GM19463 (cell line): ENCODE results near the gene PTCH2.
"Not testable (repeated sequence)": the region's sequence is repeated elsewhere in the genome, so short reads cannot be mapped to it uniquely, and the experiment has no call there.

Source experiments
- ATAC-seq: cut with Tn5 transposase; IDR thresholded peaks from one replicate; pipeline ENCODE4 v1.9.1; 2021; ENCODE audit warnings: mild to moderate bottlenecking, moderate library complexity; ENCODE audit not compliant: unreplicated experiment

Gene PTCH2

GRCh38 chr1:44803062-44803311 lies 40.1 kb downstream of the PTCH2 start:
- ATAC-seq: no peak

DNA sequence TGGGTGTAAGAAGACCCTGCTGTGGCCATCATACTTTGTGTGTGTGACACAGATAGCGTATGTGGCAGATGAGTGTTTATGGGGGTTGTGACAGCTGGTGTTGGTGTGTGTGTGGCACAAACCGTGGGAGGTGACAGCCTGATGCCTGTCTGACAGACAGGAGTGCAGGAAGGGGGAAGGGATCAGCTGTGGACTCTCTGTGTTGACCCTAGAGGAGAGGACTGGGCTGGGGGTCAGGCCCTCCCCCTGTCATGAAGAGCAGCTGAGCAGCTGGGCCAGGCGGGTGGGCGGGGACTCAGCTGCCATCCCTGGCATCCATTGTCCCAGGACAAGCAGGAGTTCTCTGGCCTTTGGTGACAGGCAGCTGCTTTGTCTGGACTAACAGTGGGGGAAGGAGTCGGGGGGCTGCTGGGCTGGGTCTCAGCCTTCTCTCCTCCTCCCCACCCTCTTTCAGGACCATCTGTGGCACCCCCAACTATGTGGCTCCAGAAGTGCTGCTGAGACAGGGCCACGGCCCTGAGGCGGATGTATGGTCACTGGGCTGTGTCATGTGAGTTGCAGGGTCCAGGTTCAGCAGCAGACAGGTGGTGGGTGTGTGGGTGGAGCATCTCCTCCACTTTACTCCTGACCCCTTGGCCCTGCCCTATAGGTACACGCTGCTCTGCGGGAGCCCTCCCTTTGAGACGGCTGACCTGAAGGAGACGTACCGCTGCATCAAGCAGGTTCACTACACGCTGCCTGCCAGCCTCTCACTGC lies 40.6 kb downstream of the PTCH2 start:
- ATAC-seq: no peak

- ATAC-seq: no peak
Measured at GRCh38 chr1:44801491-44802305, 41.4 kb downstream of the PTCH2 start.

DNA sequence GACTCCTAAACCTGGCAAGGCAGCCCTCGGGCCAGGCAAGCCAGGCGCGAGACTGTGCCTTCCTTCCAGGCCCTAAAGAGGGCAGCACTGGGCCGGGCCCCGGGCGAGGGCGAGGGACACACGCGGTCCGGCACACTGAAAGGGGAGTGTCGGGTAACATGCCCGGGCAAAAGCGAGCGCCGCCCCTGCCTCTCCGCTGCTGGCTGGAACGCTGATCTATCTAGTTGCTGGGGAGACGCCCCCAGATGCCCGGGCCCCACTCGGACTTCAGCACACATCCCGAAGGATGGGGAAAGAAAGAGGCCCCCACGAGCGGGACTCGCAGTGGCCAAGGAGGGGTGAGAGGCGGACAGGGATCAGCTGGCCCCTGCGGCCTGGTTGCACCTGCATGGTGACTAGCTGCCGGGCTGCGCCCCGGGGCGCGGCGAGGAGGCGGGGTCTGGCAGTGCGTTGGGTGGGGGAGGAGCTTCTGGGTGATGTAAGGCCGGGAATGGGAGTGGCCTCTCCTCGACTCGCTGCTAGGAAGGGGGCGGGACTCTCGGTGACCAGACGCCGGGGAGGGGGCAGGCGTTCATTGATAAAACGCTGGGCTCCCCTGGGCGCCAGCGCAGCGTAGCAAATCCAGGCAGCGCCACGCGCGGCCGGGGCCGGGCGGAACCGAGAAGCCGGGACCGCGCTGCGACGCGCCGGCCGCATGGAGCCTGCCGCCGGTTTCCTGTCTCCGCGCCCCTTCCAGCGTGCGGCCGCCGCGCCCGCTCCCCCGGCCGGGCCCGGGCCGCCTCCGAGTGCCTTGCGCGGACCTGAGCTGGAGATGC lies 43.1 kb downstream of the PTCH2 start, which contains the start of gene PLK3:
Gene PLK3, plus strand, starts transcription at position 608 of the 815 bp plus-strand sequence. Its CDS starts 87 bp downstream, at position 695.
- peak; percentile 80 for ATAC-seq

- no peak for ATAC-seq
Measured at GRCh38 chr1:44798481-44799365, 44.3 kb downstream of the PTCH2 start.

DNA sequence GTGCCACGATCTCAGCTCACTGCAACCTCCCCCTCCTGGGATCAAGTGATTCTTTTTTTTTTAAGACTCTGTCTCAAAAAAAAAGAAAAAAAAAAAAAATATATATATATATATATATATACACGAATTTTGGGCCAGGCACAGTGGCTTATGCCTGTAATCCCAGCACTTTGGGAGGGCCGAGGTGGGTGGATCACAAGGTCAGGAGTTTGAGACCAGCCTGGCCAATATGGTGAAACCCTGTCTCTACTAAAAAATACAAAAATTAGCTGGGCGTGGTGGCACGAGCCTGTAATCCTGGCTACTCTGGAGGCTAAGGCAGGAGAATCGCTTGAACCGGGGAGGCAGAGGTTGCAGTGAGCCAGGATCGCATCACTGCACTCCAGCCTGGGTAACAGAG lies 45.2 kb downstream of the PTCH2 start:
- ATAC-seq: not testable (repeated sequence)

GRCh38 chr1:44792736-44793502 lies 50.1 kb downstream of the PTCH2 start:
- no peak for ATAC-seq

DNA sequence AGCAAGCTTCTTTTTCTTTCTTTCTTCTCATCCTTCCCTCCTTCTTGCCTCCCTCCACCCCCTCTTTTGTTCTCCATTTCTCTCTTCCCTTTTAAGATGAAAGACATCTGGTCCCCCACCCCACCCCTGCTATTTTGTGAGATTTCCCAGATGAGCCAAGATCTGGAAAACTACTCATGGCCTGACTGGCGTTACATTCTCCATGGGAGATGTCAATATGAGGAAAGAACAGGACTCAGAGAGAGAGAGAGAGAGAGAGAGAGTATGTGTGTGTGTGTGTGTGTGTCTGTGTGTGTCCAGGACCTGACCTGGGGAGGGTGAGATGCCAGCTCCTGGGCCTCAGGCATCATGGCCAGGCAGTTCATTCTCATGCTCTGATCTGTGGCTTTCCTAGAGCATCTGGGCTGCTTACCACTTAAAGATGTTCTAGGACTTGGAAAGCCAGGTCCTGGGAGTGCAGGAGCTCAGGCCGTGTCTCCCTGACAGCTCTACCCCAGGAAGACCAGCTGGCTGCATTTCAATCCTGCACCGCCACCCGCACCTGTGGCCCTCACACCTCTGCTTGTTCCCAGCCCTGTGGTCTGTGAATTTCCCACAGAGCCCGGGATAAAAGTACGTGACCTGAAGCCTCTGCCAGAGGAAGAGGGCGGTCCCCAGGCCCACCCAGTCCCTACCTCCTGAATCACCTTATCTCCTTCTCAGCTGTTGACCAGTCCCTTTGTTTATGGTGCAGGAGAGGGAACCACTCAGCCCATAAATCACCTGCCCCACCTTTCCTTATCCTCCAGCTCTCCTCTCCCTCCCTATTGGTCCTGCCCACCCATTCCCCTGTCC lies 51.9 kb downstream of the PTCH2 start:
- no peak for ATAC-seq

- no peak for ATAC-seq
Measured at GRCh38 chr1:44788120-44788860, 54.8 kb downstream of the PTCH2 start, which contains the start of gene BEST4. BEST4 (minus strand) TSS chr1:44788170; CDS start chr1:44787705, 465 bp downstream.

DNA sequence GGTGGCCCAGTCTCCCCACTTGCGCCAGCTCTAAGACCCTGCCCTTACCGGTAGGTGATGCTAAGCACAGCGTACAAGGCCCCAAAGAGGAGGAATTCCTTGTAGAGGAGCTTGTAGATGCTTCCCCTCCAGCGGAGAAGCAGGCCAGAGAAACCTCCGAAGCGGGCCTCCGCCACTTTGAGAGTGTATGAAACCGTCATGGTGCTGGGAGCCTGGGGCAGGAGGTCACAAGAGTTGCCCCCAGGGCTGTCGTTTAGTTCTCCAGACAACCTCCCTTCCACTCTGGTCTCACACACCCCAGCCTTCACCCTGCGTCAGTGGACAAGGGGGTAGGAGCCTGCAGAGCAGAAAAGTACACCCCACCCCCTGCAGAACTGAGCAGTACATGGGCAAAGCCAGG lies 55.5 kb downstream of the PTCH2 start:
- ATAC-seq: no peak

DNA sequence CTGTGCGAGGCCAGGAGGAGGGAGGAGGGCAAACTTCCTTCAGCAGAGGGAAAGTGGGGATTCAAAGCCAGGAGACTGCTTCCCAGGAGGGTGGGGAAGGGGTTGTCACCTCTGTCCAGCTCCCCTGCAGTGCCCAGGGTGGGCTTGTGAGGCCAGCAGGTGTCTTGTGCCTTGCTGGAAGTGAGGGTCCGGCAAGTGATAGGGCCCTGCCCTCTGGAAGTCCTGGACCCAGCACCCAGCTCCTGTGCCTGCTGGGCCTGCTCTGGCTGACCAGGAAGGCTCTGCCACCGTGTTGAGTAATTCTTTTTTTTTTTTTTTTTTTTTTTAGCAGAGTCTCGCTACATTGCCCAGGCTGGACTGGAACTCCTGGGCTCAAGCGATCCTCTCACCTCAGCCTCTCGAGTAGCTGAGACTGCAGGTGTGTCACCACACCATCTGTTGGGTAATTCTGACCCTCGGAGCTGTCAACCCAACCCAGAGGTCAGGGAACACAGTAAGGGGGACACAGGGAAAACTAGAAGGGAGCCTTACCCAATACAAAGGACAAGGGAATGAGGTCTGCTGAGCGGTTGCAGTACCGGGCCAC lies 56.1 kb downstream of the PTCH2 start:
- no peak for ATAC-seq

DNA sequence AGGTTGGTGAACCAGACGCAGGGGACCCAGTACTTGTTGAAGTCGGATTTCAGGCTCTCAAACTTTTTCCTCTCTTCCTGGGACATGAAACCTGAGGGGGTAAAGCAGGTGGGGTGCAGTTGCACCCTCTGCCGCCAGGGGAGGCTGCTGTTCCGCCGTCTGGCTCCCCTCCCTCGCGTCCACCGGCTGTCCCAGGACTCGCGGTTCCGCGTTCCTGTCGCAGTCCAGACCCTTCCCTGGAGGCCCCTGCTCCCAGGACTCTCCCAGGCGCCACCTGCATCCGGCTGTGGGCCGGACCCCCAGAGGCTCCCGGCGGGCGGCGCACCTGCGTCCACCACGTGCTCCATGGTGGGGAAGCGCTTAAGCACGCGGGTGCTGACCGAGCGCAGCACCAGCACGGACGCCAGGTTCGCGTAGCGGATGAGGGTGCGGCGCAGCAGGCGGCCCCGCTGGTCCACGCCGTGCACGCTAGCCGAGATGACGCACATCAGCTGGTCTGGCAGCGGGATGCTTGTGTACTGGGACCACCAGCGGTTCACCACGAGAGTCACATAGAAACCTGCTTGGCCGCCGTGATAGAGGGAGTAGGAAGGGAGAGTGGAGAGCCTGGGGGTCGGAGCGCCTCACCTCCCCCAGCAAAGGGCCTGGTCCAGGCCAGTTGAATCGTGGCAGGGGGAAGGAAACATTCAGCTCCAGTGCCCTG lies 56.8 kb downstream of the PTCH2 start:
- peak; percentile 43 for ATAC-seq

DNA sequence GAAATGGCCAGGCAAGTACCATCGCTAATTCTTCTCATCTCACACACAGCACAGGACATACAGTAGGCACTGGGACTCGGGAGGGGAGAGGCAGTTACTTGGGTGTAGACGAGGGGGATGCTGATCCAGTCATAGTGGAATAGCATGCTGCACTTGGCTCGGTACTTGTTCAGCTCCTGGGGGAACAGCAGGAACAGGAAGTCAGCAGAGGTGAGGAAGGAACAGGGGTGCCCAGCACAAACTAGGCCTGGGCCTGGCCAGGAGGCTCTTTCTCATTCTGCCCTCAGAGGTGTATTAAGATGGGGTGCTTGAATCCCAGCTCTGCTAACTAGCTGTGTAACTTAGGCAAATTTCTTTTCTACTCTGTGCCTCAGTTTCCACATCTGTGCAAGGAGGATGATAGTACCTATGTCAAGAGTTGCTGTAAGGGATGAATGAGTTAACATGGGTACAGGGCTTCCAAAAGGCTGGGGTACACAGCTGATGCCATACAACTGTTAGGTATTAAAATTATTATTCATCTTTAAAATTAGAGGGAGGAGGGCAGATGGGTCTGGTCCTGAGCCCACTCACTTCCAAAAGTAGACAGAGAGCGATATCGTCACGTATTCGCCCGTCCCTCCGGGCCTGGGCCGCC lies 57.4 kb downstream of the PTCH2 start:
- ATAC-seq: no peak

- ATAC-seq: no peak
Measured at GRCh38 chr1:44785029-44785380, 58.0 kb downstream of the PTCH2 start.

- ATAC-seq: no peak
Measured at GRCh38 chr1:44784094-44785028, 58.7 kb downstream of the PTCH2 start.

DNA sequence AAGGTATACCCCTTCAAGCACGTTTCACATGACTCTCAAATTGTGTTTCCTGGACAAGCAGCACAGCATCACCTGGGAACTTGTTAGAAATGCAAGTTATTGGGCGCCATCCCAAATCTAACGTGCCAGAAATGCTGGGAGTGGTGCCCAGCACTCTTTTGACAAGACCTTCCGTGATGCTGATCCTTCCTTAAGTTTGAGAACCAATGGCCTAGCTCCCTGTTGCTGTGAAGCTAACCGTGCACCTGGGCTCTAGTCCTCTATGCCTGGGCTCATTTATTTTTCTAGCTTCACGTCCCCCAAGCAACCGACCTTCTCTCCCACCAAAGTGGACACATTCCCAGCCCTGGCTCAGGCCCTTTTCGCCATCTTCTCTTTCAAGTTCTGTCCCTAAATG lies 59.4 kb downstream of the PTCH2 start:
- ATAC-seq: no peak
